GM18867 (cell line): ENCODE measurements around the gene RARRES2.
"Not testable (repeated sequence)": the region's sequence is repeated elsewhere in the genome, so short reads cannot be mapped to it uniquely, and the experiment has no call there.

Experiments used
- ATAC-seq: cut with Tn5 transposase; IDR thresholded peaks from one replicate; pipeline ENCODE4 v1.9.1; 2021; ENCODE audit warnings: mild to moderate bottlenecking, moderate library complexity; ENCODE audit not compliant: unreplicated experiment

RARRES2 gene

GRCh38 chr7:150341263-150342120, at the start of gene RARRES2:
RARRES2 (minus strand) TSS chr7:150341629; CDS start chr7:150340609, 1,020 bp downstream.
- ATAC-seq, result no peak

GRCh38 chr7:150390205-150390604, 48.8 kb upstream of the RARRES2 start:
- no peak for ATAC-seq

GRCh38 chr7:150389532-150389816, 48.0 kb upstream of the RARRES2 start:
- no peak for ATAC-seq

- ATAC-seq, result no peak
Measured at GRCh38 chr7:150388709-150389531, 47.5 kb upstream of the RARRES2 start.

- no peak for ATAC-seq
Measured at GRCh38 chr7:150388306-150388705, 46.9 kb upstream of the RARRES2 start.

- ATAC-seq, result not testable (repeated sequence)
Measured at GRCh38 chr7:150385884-150386283, 44.5 kb upstream of the RARRES2 start.

- ATAC-seq, result no peak
Measured at GRCh38 chr7:150385302-150385723, 43.9 kb upstream of the RARRES2 start.

GRCh38 chr7:150384406-150385301, 43.2 kb upstream of the RARRES2 start:
- no peak for ATAC-seq

GRCh38 chr7:150383710-150384397, 42.4 kb upstream of the RARRES2 start:
- no peak for ATAC-seq

GRCh38 chr7:150382844-150383225, 41.4 kb upstream of the RARRES2 start:
- ATAC-seq, result peak; percentile 14

- ATAC-seq, result no peak
Measured at GRCh38 chr7:150382123-150382843, 40.9 kb upstream of the RARRES2 start.

- no peak for ATAC-seq
Measured at GRCh38 chr7:150381785-150382122, 40.3 kb upstream of the RARRES2 start.

- no peak for ATAC-seq
Measured at GRCh38 chr7:150381096-150381495, 39.7 kb upstream of the RARRES2 start.

- ATAC-seq, result peak; percentile 16
Measured at GRCh38 chr7:150380463-150380862, 39.0 kb upstream of the RARRES2 start.

- ATAC-seq, result no peak
Measured at GRCh38 chr7:150379441-150380379, 38.3 kb upstream of the RARRES2 start.

GRCh38 chr7:150378853-150379440, 37.5 kb upstream of the RARRES2 start, which contains the start of gene ZNF775:
ZNF775 (plus strand) TSS chr7:150379330; CDS start chr7:150388471, 9,141 bp downstream.
- ATAC-seq, result peak; percentile 79

- ATAC-seq, result no peak
Measured at GRCh38 chr7:150378115-150378852, 36.9 kb upstream of the RARRES2 start.

- ATAC-seq, result no peak
Measured at GRCh38 chr7:150377635-150378034, 36.2 kb upstream of the RARRES2 start.
